DOHH2 (cell line): ENCODE measurements around the gene GALNT2.

Experiments used
- CTCF ChIP-seq: fragments of 200-600 bp; sonication (generic); IDR thresholded peaks from one replicate; pipeline ENCODE4 v1.5.1; 2014; ENCODE audit warnings: antibody characterized with exemption, mild to moderate bottlenecking, low read depth, low read length; ENCODE audit not compliant: poor library complexity, severe bottlenecking
- EZH2phosphoT487 ChIP-seq: fragments of 200-600 bp; sonication (generic); IDR thresholded peaks from 2 replicates; pipeline ENCODE4 v1.6.1; 2017; ENCODE audit warnings: borderline replicate concordance, mild to moderate bottlenecking, antibody characterized with exemption, low read length, moderate library complexity, mixed read lengths

- no peak for TF ChIP-seq CTCF
- TF ChIP-seq EZH2phosphoT487: no peak
Measured at GRCh38 chr1:230173187-230173975, 106.3 kb downstream of the GALNT2 start.
